ENCODE results near the gene AGFG2.

Gene AGFG2

DNA sequence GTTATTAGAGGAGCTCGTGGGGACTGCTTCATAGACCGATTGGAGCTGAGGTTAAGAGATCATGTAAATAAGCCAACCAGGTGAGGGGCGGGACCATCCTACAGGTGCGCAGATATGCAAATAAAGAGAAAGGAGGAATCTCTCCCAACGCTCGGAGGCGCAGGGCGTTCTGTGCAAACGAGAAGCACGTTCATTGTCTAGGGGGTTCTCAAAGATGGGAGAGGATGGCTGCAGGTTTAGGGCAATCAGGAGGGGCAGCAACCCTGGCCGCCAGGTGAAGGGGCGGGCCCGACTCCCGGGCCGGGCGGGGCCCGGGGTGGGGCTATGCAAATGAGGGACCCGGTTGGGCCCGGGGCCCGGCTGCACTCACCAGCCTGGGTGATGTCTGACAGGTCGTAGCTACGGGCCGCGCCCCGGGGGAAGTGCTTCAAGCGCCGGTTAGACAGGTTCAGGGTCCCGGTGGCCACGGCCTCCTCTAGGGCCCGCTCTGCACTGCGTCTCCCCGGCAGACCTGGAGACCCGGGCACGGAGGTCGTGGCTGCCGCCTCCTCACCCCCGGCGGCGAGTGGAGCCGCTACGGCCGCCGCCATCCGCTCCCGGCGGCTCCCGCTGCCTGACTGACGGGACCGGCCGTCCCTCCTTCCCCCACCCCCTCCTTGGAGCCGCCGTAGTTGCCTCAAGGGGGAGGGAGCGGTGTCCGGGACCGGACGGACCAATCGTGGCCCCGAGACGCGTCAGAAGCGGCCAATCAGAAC, 46.7 kb downstream of the AGFG2 start, which contains the start of gene LRCH4:
LRCH4 (minus strand) TSS at position 619 of the 755 bp plus-strand sequence; CDS start at position 590, 29 bp downstream.
- Histone ChIP-seq H3K4me3 (ENCODE audit: insufficient read depth in 1 of 2, low read depth in 1 of 2, low read length in 2 of 2) (peak within 1 kb of the TSS; percentile 96 to 99), H3K27ac (ENCODE audit: low read length, poor library complexity, severe bottlenecking) (peak within 1 kb of the TSS; percentile 96), H3K9ac (ENCODE audit: low read length) (peak within 1 kb of the TSS; percentile 95), H4K91ac (ENCODE audit: low read length) (peak within 1 kb of the TSS; percentile 98), H3K27me3 (ENCODE audit: control insufficient read depth in 1 of 2, insufficient read depth in 1 of 2, low read length in 2 of 2) (peaks cover 0 to 15% of the 10 kb centered on the region in 2 experiments), H3K9me3 (ENCODE audit: control insufficient read depth, low read length) (no peaks in the 10 kb centered on the region), H2BK120ac (ENCODE audit: low read depth, low read length) (peak within 1 kb of the TSS; percentile 82), H2AK5ac (ENCODE audit: low read length, severe bottlenecking) (no peak within 1 kb of the TSS), H3K14ac (ENCODE audit: low read length in 2 of 2) (peak within 1 kb of the TSS; percentile 37 to 99), H3K79me1 (replicated peaks; ENCODE audit: low read length, poor library complexity, severe bottlenecking) (peaks cover 9% of the 10 kb centered on the region), H3K4me2 (ENCODE audit: low read length, poor library complexity, severe bottlenecking) (peak within 1 kb of the TSS; percentile 90), H3K18ac (ENCODE audit: low read depth in 1 of 2, low read length in 2 of 2) (peak within 1 kb of the TSS; percentile 97), H2BK5ac (ENCODE audit: low read depth, low read length, poor library complexity, severe bottlenecking) (peak within 1 kb of the TSS; percentile 92), H4K8ac (ENCODE audit: low read length) (peak within 1 kb of the TSS; percentile 82), H2BK15ac (ENCODE audit: low read depth, poor library complexity, severe bottlenecking) (peak within 1 kb of the TSS; percentile 92), H2BK12ac (ENCODE audit: low read length in 2 of 2) (peak within 1 kb of the TSS; percentile 81 to 95), H3K4ac (ENCODE audit: low read depth in 1 of 2, low read length in 2 of 2) (peak within 1 kb of the TSS; percentile 93 to 96), H3K4me1 (ENCODE audit: control insufficient read depth, insufficient read depth, low read depth, low read length) (peaks cover 29% of the 10 kb centered on the region), H3K36me3 (ENCODE audit: control insufficient read depth in 1 of 2, insufficient read depth in 2 of 2, low read depth in 1 of 2, low read length in 2 of 2) (peaks cover 20 to 24% of the 10 kb centered on the region in 2 experiments), H3K23ac (ENCODE audit: low read length in 2 of 2) (peak within 1 kb of the TSS in 1 of 2 experiments; percentile 80), H2AFZ (ENCODE audit: low read depth, low read length) (peak within 1 kb of the TSS; percentile 67)
- WGBS, result under 1% methylated on average over 48 of the region's 61 CpGs
- DNase-seq, result no peak

DNA sequence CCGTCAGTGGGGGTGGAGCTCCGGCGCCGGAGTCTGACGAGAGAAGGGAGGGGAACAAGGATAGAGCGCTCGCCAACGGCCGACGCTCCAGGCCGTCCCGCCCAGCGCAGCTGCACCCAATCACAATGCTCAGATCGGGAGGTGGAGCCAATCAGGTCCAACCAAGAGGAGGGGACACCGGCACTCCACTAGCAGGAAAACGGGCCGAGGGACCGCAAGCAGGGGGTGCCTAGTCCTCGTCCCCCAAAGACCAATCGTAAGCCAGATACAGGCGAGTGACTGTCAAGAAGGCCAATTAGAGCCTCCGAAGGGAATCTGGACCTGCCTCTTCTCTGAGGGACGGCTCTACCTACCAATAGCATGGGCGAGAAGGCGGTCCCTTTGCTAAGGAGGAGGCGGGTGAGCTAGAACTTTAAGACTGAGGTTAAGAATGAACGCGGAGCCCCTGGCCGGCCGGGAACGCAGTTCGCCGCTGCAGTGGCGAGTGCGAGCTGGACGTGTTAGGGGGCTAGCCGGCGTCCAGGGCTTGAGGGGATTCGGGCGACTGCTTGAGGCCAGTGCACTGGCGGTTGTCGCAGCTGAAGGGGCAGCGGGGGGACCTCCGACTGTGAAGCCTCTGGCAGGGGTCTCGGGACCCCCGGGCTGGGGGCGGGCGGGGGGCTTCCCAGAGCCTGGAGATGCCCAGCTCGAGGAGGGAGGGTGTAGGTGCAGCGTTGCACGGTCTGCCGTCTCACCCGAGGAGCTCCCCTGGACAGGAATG, 47.4 kb downstream of the AGFG2 start, which contains the start of gene FBXO24:
FBXO24 (plus strand) TSS at position 63 of the 760 bp plus-strand sequence; CDS start at position 361, 298 bp downstream.
- Histone ChIP-seq H3K4me1 (ENCODE audit: control insufficient read depth, insufficient read depth, low read depth, low read length) (peaks cover 29% of the 10 kb centered on the region), H3K9me3 (ENCODE audit: control insufficient read depth, low read length) (no peaks in the 10 kb centered on the region), H3K14ac (ENCODE audit: low read length in 2 of 2) (peak within 1 kb of the TSS; percentile 37 to 99), H3K4me2 (ENCODE audit: low read length, poor library complexity, severe bottlenecking) (peak within 1 kb of the TSS; percentile 90), H3K23ac (ENCODE audit: low read length in 2 of 2) (peak within 1 kb of the TSS in 1 of 2 experiments; percentile 80), H3K18ac (ENCODE audit: low read depth in 1 of 2, low read length in 2 of 2) (peak within 1 kb of the TSS; percentile 97), H3K9ac (ENCODE audit: low read length) (peak within 1 kb of the TSS; percentile 95), H3K27ac (ENCODE audit: low read length, poor library complexity, severe bottlenecking) (peak within 1 kb of the TSS; percentile 96), H2BK120ac (ENCODE audit: low read depth, low read length) (peak within 1 kb of the TSS; percentile 82), H3K36me3 (ENCODE audit: control insufficient read depth in 1 of 2, insufficient read depth in 2 of 2, low read depth in 1 of 2, low read length in 2 of 2) (peaks cover 12 to 17% of the 10 kb centered on the region in 2 experiments), H2BK15ac (ENCODE audit: low read depth, poor library complexity, severe bottlenecking) (peak within 1 kb of the TSS; percentile 92), H4K8ac (ENCODE audit: low read length) (peak within 1 kb of the TSS; percentile 82), H3K79me1 (replicated peaks; ENCODE audit: low read length, poor library complexity, severe bottlenecking) (peaks cover 7% of the 10 kb centered on the region), H2AFZ (ENCODE audit: low read depth, low read length) (peak within 1 kb of the TSS; percentile 67), H2BK12ac (ENCODE audit: low read length in 2 of 2) (peak within 1 kb of the TSS; percentile 29 to 44), H3K4ac (ENCODE audit: low read depth in 1 of 2, low read length in 2 of 2) (peak within 1 kb of the TSS; percentile 93 to 96), H4K91ac (ENCODE audit: low read length) (peak within 1 kb of the TSS; percentile 98), H2BK5ac (ENCODE audit: low read depth, low read length, poor library complexity, severe bottlenecking) (peak within 1 kb of the TSS; percentile 92), H3K27me3 (ENCODE audit: control insufficient read depth in 1 of 2, insufficient read depth in 1 of 2, low read length in 2 of 2) (peaks cover 0 to 16% of the 10 kb centered on the region in 2 experiments), H2AK5ac (ENCODE audit: low read length, severe bottlenecking) (no peak within 1 kb of the TSS), H3K4me3 (ENCODE audit: insufficient read depth in 1 of 2, low read depth in 1 of 2, low read length in 2 of 2) (peak within 1 kb of the TSS; percentile 96 to 99)
- peak; percentile 100 for DNase-seq
- WGBS, result under 1% methylated on average over 53 of the region's 53 CpGs

DNA sequence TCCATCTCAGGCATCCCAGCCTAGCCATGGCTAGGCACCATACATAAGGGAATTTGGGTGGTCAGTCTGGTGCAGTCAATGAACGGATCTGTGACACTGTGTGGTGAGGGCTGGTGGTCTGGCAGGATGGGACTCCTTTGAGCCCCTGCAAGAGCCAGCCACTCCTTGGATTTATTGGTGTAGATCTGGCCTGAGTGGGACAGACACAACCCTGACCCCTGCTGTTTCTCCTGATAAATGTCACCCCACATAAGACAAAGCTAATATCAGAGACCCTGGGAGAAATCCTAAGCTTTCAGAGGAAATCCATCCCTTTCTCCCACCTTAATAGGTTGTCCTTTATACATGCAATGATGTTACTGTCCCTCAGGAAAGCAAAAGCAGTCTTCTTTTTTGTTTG, 49.4 kb downstream of the AGFG2 start:
- Histone ChIP-seq H2BK120ac (ENCODE audit: low read depth, low read length) (no peak overlapping the region), H2BK5ac (ENCODE audit: low read depth, low read length, poor library complexity, severe bottlenecking) (no peak overlapping the region), H2AK5ac (ENCODE audit: low read length, severe bottlenecking) (no peak overlapping the region), H3K4me3 (ENCODE audit: insufficient read depth in 1 of 2, low read depth in 1 of 2, low read length in 2 of 2) (no peak overlapping the region), H3K4me2 (ENCODE audit: low read length, poor library complexity, severe bottlenecking) (no peak overlapping the region), H3K14ac (ENCODE audit: low read length in 2 of 2) (no peak overlapping the region), H4K8ac (ENCODE audit: low read length) (no peak overlapping the region), H3K79me1 (replicated peaks; ENCODE audit: low read length, poor library complexity, severe bottlenecking) (no peaks in the 10 kb centered on the region), H3K36me3 (ENCODE audit: control insufficient read depth in 1 of 2, insufficient read depth in 2 of 2, low read depth in 1 of 2, low read length in 2 of 2) (no peaks in the 10 kb centered on the region), H3K9ac (ENCODE audit: low read length) (no peak overlapping the region), H3K9me3 (ENCODE audit: control insufficient read depth, low read length) (no peaks in the 10 kb centered on the region), H4K91ac (ENCODE audit: low read length) (no peak overlapping the region), H3K27ac (ENCODE audit: low read length, poor library complexity, severe bottlenecking) (no peak overlapping the region), H3K18ac (ENCODE audit: low read depth in 1 of 2, low read length in 2 of 2) (no peak overlapping the region), H2AFZ (ENCODE audit: low read depth, low read length) (no peak overlapping the region), H2BK12ac (ENCODE audit: low read length in 2 of 2) (no peak overlapping the region), H3K4ac (ENCODE audit: low read depth in 1 of 2, low read length in 2 of 2) (no peak overlapping the region), H3K27me3 (ENCODE audit: control insufficient read depth in 1 of 2, insufficient read depth in 1 of 2, low read length in 2 of 2) (peaks cover 0 to 16% of the 10 kb centered on the region in 2 experiments), H3K23ac (ENCODE audit: low read length in 2 of 2) (no peak overlapping the region), H2BK15ac (ENCODE audit: low read depth, poor library complexity, severe bottlenecking) (no peak overlapping the region), H3K4me1 (ENCODE audit: control insufficient read depth, insufficient read depth, low read depth, low read length) (peaks cover 13% of the 10 kb centered on the region)
- WGBS, result 67% methylated on average over 1 of the region's 1 CpG
- DNase-seq, result peak; percentile 51
